ENCODE measurements around the gene STX1B. TPM values are rescaled to one million over a fixed set of nuclear protein-coding genes. Genes with fewer than 3 reads are reported as not detected.
"Not testable (repeated sequence)": the region's sequence is repeated elsewhere in the genome, so short reads cannot be mapped to it uniquely, and the experiment has no call there.

STX1B gene
- total RNA-seq, 1 donor, result 2.1 TPM

DNA sequence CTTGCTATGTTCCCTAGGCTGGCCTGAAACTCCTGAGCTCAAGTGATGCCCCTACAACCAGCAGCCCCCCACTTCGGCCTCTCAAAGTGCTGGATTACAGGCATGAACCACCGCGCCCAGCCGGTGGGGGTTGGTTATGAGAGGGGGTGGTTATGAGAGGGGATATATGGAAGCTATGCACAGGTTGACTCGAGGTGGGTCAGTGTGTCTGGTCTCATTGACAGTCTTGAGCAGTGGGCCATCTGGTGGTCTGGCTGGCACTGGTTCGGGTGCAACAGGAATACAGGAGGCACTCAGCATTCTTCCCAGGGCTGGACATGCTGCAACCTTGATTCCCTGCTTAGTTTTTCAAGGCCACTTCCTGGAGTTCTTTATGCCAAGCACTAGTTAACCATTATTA lies 5.6 kb upstream of the STX1B start:
- no peak overlapping the region for H3K4me3 ChIP-seq (ENCODE audit: low read depth, low read length)
- DNase-seq (ENCODE audit: low read depth), result no peak
- TF ChIP-seq, protein P1, sequence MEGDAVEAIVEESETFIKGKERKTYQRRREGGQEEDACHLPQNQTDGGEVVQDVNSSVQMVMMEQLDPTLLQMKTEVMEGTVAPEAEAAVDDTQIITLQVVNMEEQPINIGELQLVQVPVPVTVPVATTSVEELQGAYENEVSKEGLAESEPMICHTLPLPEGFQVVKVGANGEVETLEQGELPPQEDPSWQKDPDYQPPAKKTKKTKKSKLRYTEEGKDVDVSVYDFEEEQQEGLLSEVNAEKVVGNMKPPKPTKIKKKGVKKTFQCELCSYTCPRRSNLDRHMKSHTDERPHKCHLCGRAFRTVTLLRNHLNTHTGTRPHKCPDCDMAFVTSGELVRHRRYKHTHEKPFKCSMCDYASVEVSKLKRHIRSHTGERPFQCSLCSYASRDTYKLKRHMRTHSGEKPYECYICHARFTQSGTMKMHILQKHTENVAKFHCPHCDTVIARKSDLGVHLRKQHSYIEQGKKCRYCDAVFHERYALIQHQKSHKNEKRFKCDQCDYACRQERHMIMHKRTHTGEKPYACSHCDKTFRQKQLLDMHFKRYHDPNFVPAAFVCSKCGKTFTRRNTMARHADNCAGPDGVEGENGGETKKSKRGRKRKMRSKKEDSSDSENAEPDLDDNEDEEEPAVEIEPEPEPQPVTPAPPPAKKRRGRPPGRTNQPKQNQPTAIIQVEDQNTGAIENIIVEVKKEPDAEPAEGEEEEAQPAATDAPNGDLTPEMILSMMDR (IDR thresholded peaks at IDR 0.05; ENCODE audit: insufficient read depth, low read length), result no peak

DNA sequence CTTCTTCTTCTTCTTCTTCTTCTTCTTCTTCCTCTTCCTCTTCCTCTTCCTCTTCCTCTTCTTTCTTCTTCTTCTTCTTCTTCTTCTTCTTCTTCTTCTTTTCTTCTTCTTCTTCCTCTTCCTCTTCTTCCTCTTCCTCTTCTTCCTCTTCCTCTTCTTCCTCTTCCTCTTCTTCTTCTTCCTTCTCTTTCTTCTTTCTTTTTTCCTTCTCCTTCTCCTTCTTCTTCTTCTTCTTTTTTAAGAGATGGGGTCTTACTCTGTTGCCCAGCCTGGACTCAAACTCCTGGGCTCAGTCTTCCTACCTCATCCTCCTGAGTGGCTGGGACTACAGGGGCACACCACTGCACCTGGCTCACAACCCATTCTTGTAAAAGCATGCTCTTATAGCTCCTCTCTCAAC lies 2.9 kb upstream of the STX1B start:
- DNase-seq (ENCODE audit: low read depth); H3K4me3 ChIP-seq (ENCODE audit: low read depth, low read length): not testable (repeated sequence)

DNA sequence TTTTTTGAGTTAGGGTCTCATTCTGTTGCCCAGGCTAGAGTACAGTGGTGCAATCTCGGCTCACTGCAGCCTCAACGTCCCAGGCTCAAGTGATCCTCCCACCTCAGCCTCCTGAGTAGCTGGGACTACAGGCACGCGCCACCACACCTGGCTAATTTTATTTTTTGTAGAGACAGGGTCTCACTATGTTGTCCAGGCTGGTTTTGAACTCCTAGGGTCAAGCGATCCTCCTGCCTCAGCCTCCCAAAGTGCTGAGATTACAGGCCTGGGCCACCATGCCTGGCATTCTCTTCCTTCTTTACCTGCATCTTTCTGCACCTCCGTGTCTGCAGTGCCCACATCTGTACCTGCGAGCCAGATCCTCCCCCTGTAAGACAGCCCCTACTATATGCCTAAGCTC lies 1.4 kb upstream of the STX1B start:
- H3K4me3 ChIP-seq (ENCODE audit: low read depth, low read length); DNase-seq (ENCODE audit: low read depth): not testable (repeated sequence)

DNA sequence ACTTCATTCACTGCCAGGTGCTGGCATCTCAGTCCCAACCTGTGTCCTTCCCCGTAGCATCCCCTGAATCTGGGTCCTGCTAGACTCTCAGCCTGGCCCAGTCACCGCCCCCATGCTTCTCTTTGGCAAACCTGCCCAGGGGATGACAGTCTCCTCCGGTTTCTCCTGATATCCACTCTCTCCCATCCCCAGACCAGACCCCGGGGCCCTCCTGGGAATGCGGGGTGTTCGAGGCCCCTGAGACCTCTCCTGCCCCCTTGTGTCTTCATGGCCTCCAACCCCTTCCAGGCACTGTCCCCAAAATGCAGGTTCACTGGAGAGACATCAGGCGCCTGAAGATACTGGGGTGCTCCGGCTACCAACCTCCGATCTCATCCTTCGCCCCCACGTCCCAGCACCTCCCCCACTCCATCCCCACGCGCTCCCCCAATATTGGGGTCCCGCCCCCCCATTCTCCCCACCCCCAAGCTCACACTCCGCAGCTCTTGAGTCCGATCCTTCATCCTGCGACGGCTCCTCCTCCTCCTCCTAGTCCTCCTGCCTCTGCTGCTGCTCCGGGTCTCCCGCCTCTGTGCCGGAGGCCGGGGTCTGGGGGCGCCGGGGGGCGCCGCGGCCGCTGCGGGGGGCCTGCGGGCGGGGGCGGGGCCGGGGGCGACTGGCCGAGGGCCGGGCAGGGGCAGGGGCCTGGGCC lies 399 bp downstream of the STX1B start:
- H3K4me3 ChIP-seq (ENCODE audit: low read depth, low read length), result peak overlapping the region; percentile 51
- TF ChIP-seq, protein P1 (IDR thresholded peaks at IDR 0.05; ENCODE audit: insufficient read depth, low read length), result peak; percentile 7
- DNase-seq (ENCODE audit: low read depth), result no peak

DNA sequence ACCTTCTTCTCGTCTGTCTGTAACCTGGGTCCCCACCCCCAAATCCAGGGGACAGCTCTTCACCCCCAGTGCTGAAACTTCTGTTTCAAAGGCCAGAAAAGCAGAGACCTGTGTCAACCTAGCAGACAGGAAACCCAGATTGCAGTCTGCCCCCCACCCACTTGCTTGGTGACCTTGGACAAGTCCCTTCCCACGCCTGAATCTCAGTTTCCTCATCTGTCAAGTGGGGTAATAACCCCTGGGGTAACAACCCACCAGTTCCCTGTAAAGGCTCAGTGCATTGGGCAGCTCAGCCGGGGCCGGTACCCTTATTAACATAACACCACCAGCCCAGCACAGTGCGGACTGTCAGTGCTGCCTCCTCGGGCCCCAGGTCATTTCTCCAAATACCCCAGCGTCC lies 1.3 kb downstream of the STX1B start:
- TF ChIP-seq, protein P1 (IDR thresholded peaks at IDR 0.05; ENCODE audit: insufficient read depth, low read length), result no peak
- H3K4me3 ChIP-seq (ENCODE audit: low read depth, low read length), result no peak overlapping the region
- DNase-seq (ENCODE audit: low read depth), result no peak

DNA sequence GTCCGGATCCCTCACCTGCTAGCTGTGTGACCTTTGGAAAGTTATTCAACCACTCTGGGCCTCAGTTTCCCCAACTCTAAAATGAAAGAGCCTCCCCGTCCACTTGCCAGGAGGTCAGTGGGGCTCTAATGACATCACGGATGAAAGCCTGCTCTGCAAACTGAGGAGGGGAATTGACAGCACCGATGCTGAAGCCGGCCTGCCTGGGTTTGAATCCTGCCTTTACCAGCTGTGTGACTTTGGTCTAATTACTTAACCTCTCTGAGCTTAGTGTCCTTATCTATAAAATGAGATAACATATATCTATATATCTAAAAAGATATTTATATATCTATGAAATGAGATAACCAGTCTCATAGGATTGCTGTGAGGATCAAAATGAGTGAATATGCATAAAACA lies 1.9 kb downstream of the STX1B start:
- TF ChIP-seq, protein P1 (IDR thresholded peaks at IDR 0.05; ENCODE audit: insufficient read depth, low read length), result no peak
- H3K4me3 ChIP-seq (ENCODE audit: low read depth, low read length), result no peak overlapping the region
- DNase-seq (ENCODE audit: low read depth), result no peak

DNA sequence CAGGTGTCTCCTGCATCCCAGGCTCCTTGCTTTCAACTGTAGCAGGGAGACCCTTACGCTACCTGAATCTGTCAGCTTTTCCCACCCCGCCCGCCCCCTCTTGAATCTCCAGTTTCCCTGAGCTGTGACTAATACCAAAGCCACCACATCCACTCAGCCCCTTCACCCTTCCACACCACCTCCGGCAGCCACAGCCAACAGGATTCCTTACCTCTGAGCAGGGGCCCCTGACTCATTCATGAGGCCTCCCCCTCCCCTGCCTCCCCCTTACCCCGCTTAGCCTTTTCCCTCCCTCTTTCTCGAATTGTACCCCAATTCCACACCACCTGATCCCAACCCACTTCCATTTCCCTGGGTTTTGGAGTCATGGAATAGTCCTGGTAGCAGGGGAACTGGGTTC lies 2.3 kb downstream of the STX1B start:
- TF ChIP-seq, protein P1 (IDR thresholded peaks at IDR 0.05; ENCODE audit: insufficient read depth, low read length), result no peak
- DNase-seq (ENCODE audit: low read depth), result no peak
- no peak overlapping the region for H3K4me3 ChIP-seq (ENCODE audit: low read depth, low read length)

DNA sequence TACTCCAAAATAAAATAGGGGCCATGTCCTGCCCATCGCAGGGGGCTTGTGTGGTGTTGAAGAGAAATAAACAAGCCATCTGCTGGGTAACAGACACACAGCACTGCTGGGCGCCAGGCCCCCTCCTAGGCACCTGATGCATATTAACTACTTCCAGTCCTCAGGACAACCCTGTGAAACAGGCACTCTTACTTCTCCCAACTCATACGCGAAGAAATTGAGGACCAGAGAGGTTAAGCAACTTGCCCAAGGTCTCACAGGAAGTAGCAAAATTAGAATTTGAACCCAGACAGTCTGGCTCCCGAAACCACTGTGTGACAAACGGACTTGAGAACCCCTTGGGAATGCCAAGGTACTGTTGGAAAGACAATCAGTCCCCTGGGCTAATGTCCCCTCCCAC lies 2.8 kb downstream of the STX1B start:
- no peak overlapping the region for H3K4me3 ChIP-seq (ENCODE audit: low read depth, low read length)
- TF ChIP-seq, protein P1 (IDR thresholded peaks at IDR 0.05; ENCODE audit: insufficient read depth, low read length), result no peak
- no peak for DNase-seq (ENCODE audit: low read depth)
